GM18508 (cell line): ENCODE measurements around the gene ACAT1.
A peak's percentile ranks its signal among the peaks of the same experiment; 100 is the strongest.
"Not testable (repeated sequence)": the region's sequence is repeated elsewhere in the genome, so short reads cannot be mapped to it uniquely, and the experiment has no call there.

Source experiments
- ATAC-seq: cut with Tn5 transposase; IDR thresholded peaks from one replicate; pipeline ENCODE4 v1.9.1; 2021; ENCODE audit warnings: moderate number of reproducible peaks; ENCODE audit not compliant: insufficient read depth, unreplicated experiment

ACAT1 gene

DNA sequence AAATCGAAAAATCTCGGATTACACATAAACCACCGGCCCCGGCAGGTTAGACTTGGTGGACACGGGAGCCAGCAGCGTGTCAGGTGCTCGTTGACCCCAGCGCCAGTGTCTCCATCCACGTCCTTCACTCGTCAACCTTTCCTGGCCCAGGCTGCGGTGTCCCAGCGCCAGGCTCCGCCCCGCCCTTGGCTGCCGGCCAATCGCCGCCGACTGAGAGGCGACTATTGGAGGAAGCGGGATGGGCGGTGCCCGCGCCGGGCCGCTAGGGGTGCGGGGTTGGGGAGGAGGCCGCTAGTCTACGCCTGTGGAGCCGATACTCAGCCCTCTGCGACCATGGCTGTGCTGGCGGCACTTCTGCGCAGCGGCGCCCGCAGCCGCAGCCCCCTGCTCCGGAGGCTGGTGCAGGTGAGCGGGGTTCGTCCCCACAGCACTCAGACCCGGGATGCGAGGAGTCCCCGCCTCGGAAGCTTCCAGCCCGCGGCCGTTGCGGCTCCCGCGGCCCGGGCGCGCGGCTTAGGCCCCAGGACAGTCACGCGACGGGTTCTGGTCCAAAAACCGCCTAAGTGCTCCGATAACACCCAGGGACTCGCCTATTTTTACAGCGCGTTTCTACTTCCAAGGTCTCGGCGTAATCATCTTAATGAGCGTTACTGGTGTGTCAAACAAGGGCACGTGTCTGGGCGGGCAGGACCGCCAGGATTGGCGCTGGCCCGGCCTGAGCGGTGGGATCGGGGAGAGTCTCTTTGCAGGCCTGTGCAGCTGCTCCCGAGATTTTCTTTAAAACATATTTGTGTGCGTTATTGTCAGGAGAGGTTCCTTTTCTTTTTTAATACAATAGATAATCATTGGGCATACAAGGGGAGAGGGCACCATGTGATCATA is at the start of gene ACAT1:
TSS of gene ACAT1 (plus strand) at position 294 of the 882 bp plus-strand sequence. CDS start at position 334, 40 bp downstream.
- peak; percentile 83 for ATAC-seq

DNA sequence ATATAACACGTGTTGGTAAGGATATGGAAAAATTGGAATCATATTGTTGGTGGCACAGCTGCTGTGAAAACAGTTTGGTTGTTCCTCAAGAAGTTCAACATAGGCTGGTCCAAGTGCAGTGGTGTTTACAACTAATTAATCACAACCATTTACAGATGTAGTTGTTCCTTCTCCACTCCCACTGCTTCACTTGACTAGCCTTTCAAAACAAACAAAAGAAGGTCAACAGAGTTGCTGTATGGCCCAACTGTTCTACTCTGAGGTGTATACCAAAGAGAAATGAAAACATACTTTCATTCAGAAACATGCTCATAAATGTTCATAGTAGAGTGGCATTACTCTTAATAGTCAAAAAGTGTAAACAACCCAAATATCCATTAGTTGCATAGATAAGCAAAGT is 36.6 kb upstream of the ACAT1 start:
- no peak for ATAC-seq

DNA sequence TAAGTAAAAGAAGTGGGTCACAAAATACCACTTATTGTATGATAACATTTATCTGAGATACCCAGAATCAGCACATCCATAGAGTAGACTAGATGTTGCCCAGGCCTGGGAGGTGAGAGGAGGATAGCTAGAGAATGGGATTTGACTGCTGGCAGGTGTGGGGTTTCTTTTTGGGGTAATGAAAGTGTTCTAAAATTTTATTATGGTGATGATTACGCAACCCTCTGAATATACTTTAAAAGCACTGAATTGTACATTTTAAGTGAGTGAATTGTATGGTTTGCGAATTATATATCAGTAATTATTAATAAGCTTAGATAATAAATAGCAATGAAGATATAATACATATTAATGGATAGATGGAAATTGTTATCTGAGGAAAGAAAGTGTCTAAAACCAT is 35.7 kb upstream of the ACAT1 start:
- no peak for ATAC-seq

DNA sequence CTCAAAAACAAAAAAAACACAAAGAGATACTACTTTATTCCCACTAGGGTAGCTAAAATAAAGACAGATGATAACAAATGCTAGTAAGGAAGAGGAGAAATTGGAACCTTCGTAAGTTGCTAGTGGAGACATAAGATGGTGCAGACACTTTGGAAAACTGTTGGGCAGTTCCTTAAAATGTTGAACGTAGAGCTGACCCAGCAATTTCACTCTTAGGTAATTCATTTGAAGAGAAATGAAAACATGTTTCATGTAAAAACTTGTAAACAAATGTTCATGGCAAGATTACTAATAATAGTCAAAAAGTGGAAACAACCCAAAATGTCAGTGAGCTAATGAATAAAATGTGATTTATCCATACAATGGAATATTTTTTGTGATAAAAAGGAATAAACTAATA is 29.2 kb upstream of the ACAT1 start:
- ATAC-seq = no peak

DNA sequence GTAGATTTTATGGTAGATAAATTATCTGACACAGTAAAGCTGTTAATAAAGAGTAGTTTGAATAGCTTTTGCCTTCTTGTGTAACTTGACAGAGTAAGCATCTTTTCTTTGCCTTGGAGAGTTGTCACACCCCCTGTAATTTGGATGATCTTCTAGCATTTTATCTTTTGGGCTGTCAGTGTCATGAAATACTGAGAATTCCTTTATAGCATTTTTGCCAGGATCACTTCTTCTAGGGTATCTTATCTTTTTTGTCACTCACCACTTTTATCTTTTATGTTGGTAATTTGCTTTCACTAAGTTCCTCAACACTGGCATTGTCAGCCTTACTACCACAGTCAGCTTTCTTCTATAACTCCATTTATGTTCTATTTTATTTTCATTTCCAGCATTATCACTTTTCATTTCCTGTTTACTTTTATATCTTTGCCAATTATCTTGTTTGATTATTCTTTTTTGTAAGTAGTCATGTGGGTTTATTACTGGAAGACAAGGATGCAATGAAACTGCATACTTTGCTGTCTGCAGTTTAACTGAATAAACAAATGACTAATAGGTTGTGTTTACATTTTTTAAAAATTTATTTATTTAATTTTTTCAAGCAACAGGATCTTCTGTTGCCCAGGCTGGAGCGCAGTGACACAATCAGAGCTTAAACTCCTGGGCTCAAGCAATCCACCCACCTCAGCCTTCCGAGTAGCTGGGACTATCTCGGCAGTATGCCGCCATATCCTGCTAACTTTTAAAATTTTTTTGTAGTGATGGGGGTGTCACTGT is 28.1 kb upstream of the ACAT1 start:
- ATAC-seq = no peak

DNA sequence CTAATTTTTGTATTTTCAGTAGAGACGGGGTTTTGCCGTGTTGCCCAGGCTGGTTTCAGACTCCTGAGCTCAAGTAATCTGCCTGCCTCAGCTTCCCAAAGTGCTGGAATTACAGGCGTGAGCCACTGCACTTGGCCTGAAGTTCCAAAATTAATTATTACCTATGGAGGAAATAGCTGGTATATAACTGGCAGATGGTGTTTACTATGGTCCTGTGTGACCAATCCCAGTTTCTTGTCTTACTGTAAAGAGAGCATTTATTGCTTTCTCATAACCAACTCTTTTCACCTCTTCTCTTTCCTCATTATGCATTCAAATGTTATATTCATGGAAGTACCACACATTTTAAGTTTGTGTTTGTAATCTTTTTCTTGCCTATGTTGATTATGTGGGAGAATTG is 24.2 kb upstream of the ACAT1 start:
- ATAC-seq = no peak

DNA sequence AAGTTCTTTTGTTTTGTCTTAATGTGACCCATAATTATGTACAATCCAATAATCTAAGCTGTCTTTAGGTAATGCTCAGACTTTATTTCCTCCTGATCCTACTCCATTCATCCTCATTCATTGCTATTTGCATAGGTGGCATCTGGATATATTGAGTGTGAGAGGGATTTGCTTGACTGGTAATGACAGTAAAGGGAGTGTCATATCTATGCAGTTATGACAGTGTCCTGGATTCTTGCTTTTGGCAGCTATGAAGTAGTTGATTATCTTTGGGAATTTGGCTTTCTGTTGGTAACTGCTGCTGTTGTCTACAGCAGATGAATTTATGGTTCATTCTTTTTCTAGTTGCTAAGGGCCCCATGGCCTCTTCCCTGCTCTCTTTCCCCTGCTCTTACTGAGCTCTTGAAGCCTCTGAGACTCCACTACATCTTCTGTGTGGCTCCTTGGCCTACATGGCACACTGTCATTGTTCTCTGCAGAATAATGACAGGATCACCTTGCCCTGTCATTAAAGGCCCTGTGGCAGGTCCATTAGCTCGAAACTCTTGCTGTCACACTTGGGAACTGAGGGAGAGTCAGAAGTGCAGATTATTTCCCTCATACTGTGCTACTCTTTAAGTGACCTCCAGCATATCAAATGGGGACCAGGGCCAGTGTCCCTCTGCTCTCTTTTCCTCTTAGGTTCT is 20.1 kb upstream of the ACAT1 start:
- ATAC-seq = no peak

DNA sequence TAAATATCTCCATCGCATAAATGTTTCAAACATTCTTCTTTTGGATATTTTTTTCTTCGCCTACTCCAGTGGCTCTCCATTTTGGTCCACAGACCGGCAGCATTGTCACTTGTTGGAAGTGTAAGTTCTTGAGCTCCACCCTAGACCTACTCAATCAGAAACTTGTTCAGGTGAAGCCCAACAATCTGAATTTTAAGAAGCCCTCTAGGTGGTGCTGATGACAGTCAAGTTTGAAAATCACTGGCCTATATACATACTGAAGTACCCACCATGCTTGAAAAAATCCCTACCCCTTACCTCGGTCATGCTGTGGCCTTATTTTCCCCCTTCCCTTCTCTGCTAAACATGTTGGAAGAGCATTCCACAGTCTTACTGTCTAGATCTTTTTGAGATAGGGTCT is 10.2 kb upstream of the ACAT1 start:
- no peak for ATAC-seq

DNA sequence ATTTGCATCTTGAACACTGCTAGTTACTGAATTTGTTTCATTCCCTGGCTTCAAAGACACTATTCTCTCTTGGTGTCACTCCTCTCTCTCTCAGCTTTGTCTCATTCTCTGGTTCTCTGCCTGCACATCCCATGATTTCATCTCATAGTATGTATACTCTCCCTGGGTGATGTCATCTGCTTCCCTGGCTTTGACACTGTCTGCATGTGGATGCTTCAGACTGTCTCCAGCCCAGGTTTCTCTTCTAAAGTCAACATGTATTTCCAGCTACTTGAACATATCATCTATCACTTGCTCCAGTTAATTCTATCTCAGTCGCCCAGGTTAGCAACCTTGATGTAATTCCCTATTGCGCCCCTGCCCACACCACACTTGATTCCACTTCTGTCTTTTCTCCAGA is 9.3 kb upstream of the ACAT1 start:
- no peak for ATAC-seq

DNA sequence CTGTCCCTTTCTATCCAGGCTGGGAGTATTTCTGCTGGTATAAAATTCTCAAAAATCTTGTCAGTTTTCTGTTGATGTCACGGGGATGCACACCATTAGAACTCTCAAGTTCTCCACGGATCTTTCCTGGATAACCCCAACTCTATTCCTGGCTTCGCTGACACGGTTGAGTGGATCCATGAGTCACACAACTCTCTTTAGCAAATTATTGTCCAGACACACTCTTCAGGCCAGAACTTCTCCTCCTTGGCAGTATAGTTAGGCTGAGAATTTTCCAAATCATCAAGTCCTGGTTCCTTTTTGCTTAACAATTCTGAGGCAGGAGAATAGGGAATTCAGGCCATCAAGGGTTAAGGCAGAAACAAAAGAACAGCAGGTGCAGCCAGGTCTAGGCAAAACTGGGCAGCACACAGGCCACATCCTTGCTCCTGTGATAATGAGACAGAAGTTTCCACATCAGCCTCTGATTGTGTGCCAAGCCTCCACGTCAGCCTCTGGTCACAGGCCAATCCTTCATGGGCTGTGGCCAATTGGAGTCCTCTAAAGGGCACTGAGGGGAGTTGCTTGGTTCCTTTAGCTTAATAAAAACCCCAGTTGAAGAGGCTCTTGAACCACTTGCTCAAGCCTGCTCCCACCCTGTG is 5.7 kb upstream of the ACAT1 start:
- no peak for ATAC-seq

DNA sequence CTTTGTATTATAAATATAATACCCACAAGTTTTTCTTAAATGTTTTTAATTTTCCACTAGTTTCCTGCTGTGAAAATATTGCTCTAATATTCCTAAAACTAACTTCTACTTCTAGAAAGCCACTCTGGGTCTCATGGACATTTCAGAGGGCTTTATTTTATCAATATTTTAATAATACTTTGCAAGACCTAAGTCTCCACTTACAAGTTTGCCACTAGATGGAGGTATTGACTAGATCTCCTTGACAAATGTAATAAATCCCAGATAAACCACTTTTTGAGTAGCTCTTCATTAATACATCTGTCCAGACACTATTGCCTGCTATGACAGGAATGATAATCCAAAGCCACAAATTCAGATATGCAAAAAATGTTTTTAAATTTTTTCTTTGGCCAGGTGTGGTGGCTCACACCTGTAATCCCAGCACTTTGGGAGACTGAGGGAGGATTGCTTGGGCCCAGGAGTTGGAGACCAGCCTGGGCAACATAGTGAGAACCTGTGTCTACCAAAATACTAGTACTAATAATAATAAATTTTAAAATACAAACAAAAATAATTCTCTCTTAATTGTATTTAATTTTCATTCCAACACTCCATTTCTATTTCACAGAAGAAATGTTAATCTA is 3.5 kb upstream of the ACAT1 start:
- ATAC-seq = no peak

DNA sequence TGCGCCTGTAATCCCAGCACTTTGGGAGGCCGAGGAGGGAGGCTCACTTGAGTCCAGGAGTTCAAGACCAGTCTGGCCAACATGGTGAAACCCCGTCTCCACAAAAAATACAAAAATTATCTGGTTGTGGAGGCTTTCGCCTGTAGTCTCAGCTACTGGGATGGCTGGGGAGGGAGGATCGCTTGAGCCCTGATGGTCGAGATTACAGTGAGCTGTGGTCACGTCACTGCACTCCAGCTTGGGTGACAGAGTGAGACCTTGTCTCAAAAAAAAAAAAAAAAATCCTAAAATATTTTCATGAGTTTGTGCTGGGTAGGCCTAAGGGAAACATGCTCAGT is 462 bp upstream of the ACAT1 start:
- ATAC-seq = not testable (repeated sequence)

DNA sequence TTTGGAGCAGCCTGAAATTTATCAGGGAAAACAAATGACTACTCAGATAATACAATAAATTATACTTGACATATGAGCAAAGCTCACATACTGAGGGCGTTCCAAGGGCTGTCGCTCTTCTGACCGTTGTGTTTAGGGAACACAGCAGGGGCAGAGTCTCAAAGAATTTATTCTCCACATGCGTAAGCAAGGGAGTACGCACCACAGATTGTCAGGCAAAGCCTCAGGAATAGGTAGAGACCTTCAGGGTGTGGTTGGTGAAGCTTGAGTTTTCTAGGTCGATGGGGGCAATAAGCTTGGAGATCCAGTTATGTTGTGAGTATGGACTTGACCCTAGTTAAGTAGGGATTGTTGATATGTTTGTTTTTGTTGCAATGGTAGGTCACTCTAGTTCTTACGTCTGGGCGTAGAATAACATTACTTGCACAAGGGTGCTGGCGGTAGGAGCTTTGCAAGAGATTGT is 830 bp downstream of the ACAT1 start:
- ATAC-seq = no peak

DNA sequence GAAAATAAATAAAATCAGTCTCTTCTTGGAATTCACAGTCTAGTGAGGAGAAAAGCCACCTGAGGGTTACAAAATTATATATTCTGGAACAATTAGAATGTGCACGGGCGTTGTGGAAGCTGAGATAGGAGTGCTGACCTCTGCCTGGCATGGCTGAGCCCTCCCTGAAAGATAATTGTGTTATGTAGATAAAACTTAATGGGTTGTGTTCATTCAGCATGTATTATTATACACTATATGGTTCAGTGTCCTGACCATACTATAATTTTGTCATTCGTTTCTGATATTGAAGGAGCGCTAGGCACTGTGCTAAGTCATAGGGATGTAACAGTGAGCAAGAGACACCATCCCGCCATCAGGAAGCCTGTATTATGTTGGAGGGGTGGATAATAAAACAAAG is 3.7 kb downstream of the ACAT1 start:
- ATAC-seq = no peak

DNA sequence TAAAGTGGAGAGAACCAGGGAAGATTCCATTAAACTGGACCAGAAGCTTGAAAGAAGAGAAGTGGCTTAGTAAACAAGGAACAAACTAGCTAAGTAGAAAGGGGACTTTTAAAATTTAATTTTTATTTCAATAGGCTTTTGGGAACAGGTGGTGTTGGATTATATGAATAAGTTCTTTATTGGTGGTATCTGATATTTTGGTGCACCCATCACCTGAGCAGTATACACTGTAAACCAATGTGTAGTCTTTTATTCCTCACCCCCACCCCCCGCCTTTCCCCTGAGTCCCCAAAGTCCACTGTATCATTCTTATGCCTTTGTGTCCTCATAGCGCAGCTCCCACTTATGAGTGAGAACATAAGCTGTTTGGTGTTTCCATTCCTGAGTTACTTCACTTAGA is 7.4 kb downstream of the ACAT1 start:
- no peak for ATAC-seq

DNA sequence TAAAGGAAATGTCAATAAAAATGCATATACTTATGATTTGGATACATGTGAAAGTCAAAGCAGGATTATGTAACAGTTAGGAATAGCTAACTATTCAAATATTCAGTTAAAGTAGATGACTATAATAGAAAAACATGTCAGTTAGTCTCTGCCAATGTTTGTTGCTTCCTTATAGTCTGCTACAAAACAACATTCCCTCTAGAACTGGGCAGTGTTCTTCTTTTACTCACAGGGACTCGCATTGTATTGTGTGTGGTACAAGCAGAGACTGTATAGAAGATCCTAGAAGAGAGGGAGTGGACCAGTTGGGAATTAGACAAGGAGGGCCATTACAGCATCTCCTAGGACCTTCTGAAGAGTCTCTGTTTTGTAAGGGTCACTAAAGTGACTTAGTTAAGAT is 10.6 kb downstream of the ACAT1 start:
- ATAC-seq = no peak

DNA sequence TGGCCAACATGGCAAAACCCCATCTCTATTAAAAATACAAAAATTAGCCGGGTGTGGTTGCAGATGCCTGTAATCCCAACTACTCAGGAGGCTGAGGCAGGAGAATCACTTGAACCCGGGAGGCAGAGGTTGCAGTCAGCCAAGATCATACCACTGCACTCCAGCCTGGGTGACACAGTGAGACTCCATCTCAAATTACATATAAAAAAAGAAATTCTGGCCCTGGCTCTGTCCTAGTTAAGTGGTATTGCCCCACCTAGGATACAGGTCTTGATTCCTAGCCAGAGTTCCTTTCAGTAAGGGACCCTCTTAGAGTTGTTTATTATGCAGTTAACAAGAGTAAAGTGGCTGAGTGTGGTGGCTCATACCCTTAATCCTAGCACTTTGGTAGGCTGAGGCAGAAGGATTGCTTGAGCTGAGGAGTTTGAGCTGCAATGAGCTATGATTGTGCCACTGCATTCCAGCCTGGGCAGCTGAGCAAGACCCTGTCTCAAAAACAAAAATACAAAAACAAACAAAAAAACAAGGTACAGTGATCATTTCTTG is 11.7 kb downstream of the ACAT1 start:
- not testable (repeated sequence) for ATAC-seq

DNA sequence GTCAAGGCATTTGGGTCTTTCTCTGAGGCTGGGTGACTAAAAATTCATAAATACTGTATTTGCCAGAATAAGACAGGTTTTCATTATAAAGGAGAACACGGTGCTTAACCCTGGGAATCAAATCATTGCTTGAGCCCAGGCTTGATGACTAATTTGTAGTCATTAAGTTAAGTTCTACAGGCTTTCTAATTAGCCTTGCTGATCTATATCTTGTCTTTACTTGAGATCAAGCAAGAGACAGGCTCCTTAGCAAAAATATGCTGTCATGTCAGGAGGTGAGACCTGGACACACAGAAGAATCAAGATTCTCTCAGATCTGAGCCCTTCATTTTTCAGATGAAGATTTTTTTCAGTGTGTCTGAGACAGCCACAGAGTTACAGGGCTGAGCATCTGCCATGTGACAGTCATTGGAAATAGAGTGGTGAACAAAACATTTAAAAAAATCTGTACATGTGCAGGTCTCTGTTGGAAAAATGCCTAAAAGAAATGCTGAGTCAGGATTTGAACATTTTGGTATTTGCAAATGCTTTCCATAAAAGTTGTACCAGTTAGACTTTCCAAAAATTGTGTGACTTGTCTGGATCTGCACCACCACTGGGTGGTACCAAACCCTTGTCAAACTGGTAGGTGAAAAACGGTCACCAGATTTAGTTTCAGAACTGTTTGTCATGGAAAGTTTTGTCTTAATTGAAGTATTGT is 14.6 kb downstream of the ACAT1 start:
- ATAC-seq = no peak

DNA sequence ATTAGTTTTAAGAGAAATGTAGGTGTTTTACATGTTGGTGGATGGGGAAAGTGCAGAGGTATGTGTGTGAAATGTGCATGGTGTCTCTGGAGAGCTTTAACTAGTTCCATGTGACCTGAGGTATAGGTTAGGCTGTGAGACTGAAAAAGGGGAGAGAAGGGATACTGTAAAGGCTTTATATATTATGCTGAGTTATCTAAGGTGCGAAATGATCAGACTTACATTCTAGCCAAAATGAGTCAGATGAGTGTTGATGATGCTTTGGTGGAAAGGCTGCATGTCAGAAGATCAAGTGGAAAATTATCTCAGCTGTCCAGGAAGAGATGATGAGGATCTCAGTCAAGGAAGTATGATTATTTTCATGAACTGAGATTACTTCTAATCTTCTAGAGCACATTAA is 15.8 kb downstream of the ACAT1 start:
- no peak for ATAC-seq
